HEK293T (cell line): Measurements from ENCODE around the gene NID2.

Source experiments
- CTCF ChIA-PET: fragments of 350-600 bp; formaldehyde crosslinking; extraction: SDS; loops from one replicate; lab custom pipeline; 2021; ENCODE audit warnings: antibody characterized with exemption, inconsistent platforms; lab: Yijun Ruan, JAX
- POLR2A ChIA-PET: fragments of 350-600 bp; formaldehyde crosslinking; extraction: SDS; loops from one replicate; lab custom pipeline; 2020; ENCODE audit warnings: antibody characterized with exemption, inconsistent platforms; lab: Yijun Ruan, JAX
- DNase-seq: peaks from one replicate; pipeline ENCODE4 v3.0.0; 2012; ENCODE audit warnings: mixed read lengths; ENCODE audit errors: extremely low spot score
- ARNT ChIP-seq: fragments of 450-650 bp; IDR thresholded peaks from 2 replicates; pipeline ENCODE4 v1.6.1; 2017; ENCODE audit warnings: mild to moderate bottlenecking
- BHLHE40 ChIP-seq: fragments of 450-650 bp; IDR thresholded peaks from 2 replicates; pipeline ENCODE4 v1.6.1; 2016; ENCODE audit warnings: mild to moderate bottlenecking, moderate library complexity, borderline replicate concordance
- CTBP1 ChIP-seq: fragments of 450-650 bp; IDR thresholded peaks from 2 replicates; pipeline ENCODE4 v1.6.1; 2016; ENCODE audit warnings: borderline replicate concordance
- ELF4 ChIP-seq: fragments of 450-650 bp; IDR thresholded peaks from 2 replicates; pipeline ENCODE4 v1.6.1; 2017; ENCODE audit warnings: antibody characterized with exemption
- FOXA1 ChIP-seq: fragments of 450-650 bp; IDR thresholded peaks from 2 replicates; pipeline ENCODE4 v1.6.1; 2016; ENCODE audit warnings: mild to moderate bottlenecking
- FOXK2 ChIP-seq: fragments of 450-650 bp; IDR thresholded peaks from 2 replicates; pipeline ENCODE4 v1.6.1; 2016; ENCODE audit warnings: mild to moderate bottlenecking
- FOXM1 ChIP-seq: fragments of 450-650 bp; IDR thresholded peaks from 2 replicates; pipeline ENCODE4 v1.6.1; 2017; ENCODE audit warnings: mild to moderate bottlenecking, borderline replicate concordance
- HDGF ChIP-seq: fragments of 450-650 bp; IDR thresholded peaks from 2 replicates; pipeline ENCODE4 v1.6.1; 2017; ENCODE audit warnings: antibody characterized with exemption, borderline replicate concordance
- L3MBTL2 ChIP-seq: fragments of 450-650 bp; conservative IDR thresholded peaks from 2 replicates; pipeline ENCODE4 v1.6.1; 2016; ENCODE audit warnings: mild to moderate bottlenecking
- LEF1 ChIP-seq: fragments of 450-650 bp; IDR thresholded peaks from 2 replicates; pipeline ENCODE4 v1.6.1; 2017; ENCODE audit warnings: mild to moderate bottlenecking, borderline replicate concordance
- NFRKB ChIP-seq: fragments of 450-650 bp; IDR thresholded peaks from 2 replicates; pipeline ENCODE4 v1.6.1; 2016; ENCODE audit warnings: mild to moderate bottlenecking, moderate library complexity
- SP1 ChIP-seq: fragments of 450-650 bp; IDR thresholded peaks from 2 replicates; pipeline ENCODE4 v1.6.1; 2017
- SUZ12 ChIP-seq: fragments of 450-650 bp; IDR thresholded peaks from 2 replicates; pipeline ENCODE4 v1.6.1; 2016; ENCODE audit warnings: mild to moderate bottlenecking
- TARDBP ChIP-seq: fragments of 450-650 bp; IDR thresholded peaks from 2 replicates; pipeline ENCODE4 v1.6.1; 2016
- ZNF384 ChIP-seq: fragments of 450-650 bp; IDR thresholded peaks from 2 replicates; pipeline ENCODE4 v1.6.1; 2016
- TF ChIP-seq, protein P1 (sequence below): fragments of 450-650 bp; IDR thresholded peaks from 2 replicates; pipeline ENCODE4 v1.6.1; 2016

NID2 gene

GRCh38 chr14:52080808-52081755, 12.2 kb upstream of the NID2 start:
- TF ChIP-seq, protein P1, sequence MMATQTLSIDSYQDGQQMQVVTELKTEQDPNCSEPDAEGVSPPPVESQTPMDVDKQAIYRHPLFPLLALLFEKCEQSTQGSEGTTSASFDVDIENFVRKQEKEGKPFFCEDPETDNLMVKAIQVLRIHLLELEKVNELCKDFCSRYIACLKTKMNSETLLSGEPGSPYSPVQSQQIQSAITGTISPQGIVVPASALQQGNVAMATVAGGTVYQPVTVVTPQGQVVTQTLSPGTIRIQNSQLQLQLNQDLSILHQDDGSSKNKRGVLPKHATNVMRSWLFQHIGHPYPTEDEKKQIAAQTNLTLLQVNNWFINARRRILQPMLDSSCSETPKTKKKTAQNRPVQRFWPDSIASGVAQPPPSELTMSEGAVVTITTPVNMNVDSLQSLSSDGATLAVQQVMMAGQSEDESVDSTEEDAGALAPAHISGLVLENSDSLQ = no peak
- TF ChIP-seq NFRKB = no peak
- TF ChIP-seq SUZ12 = no peak
- no peak for TF ChIP-seq ELF4
- TF ChIP-seq TARDBP = no peak
- no peak for TF ChIP-seq FOXK2
- no peak for TF ChIP-seq FOXM1
- TF ChIP-seq ARNT = no peak
- no peak for TF ChIP-seq CTBP1
- TF ChIP-seq ZNF384 = no peak
- TF ChIP-seq FOXA1 = no peak
- TF ChIP-seq SP1 = no peak
- TF ChIP-seq BHLHE40 = no peak
- TF ChIP-seq HDGF = no peak
- DNase-seq = no peak
- CTCF ChIA-PET = interaction anchor here (1.9 to 2.3 kb wide), 2 partner anchors 9 to 12 kb away, joined by 5 to 12 read pairs; partner anchors contain the start of gene NID2
- POLR2A ChIA-PET = interaction anchor here (4.5 kb wide), 1 partner anchor 12 kb away, joined by 14 read pairs; the partner anchor contains the start of gene NID2

DNA sequence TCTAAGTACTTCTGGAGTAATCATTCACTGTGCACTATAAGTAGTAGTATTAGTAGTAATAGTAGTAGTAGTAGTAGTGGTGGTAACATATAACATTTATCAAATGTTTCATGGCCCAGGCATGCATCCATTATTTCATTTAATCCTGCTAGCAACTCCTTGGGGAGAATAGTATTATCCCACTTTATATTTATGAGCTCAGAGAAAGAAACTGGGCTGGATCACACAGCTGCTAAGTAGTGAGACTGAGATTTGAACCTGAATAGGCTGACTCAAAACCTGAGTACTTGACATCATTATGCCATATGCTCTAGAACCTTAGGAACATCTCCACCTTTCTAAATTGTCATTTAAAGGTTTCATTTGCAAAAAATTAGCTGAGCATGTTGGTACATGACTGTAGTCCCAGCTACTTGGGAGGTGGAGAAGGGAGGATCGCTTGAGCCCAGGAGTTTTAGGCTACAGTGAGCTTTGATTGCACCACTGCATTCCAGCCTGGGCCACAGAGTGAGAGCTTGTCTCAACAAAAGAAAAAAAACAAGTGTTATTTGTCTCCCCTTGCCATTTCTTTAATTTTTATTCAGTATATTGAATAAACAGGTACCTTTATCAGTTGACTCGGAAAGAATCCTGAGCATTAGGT, 11.4 kb upstream of the NID2 start:
- CTCF ChIA-PET = interaction anchor here (2.3 kb wide), 1 partner anchor 9 kb away, joined by 12 read pairs; no protein-coding TSS in a partner anchor
- no peak for TF ChIP-seq HDGF
- TF ChIP-seq FOXK2 = no peak
- DNase-seq = no peak
- POLR2A ChIA-PET = interaction anchor here (4.5 kb wide), 1 partner anchor 11 kb away, joined by 14 read pairs; the partner anchor contains the start of gene NID2

GRCh38 chr14:52079239-52079959, 10.5 kb upstream of the NID2 start:
- DNase-seq = no peak
- TF ChIP-seq CTBP1 = no peak
- no peak for TF ChIP-seq HDGF
- TF ChIP-seq BHLHE40 = no peak
- no peak for TF ChIP-seq SP1
- TF ChIP-seq FOXK2 = no peak
- no peak for TF ChIP-seq FOXM1
- no peak for TF ChIP-seq TARDBP
- no peak for TF ChIP-seq NFRKB
- TF ChIP-seq ELF4 = no peak
- no peak for TF ChIP-seq ARNT
- TF ChIP-seq SUZ12 = no peak
- no peak for TF ChIP-seq LEF1
- TF ChIP-seq ZNF384 = no peak
- TF ChIP-seq FOXA1 = no peak
- TF ChIP-seq, protein P1 = no peak
- ChIA-PET CTCF (interaction anchor here (2.3 kb wide), 1 partner anchor 8 kb away, joined by 12 read pairs; no protein-coding TSS in a partner anchor), POLR2A (interaction anchor here (4.5 kb wide), 1 partner anchor 10 kb away, joined by 14 read pairs; the partner anchor contains the start of gene NID2)

DNA sequence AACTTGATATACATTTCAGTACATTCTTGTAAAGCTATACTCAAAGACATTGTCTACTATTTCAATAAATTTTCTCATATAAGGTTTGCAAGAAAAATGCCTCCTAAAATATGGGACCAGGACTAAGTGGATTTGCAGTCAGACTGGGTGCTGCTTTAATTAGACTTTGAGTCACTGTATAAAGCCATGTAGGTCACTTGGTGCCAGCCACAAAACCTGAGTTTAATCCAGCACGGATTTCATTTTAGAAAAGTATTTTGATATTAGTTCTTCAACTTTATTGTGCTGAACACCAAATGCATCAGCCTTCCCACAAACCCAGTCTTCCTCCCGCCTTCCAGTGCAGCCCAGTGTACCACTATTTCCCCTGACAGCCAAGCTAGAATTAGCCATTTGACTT, 9.9 kb upstream of the NID2 start:
- no peak for DNase-seq
- TF ChIP-seq, protein P1 = no peak
- no peak for TF ChIP-seq FOXK2
- TF ChIP-seq TARDBP = no peak
- TF ChIP-seq ARNT = no peak
- TF ChIP-seq ZNF384 = no peak
- TF ChIP-seq HDGF = no peak
- TF ChIP-seq FOXA1 = no peak
- no peak for TF ChIP-seq NFRKB
- TF ChIP-seq ELF4 = no peak
- no peak for TF ChIP-seq LEF1
- TF ChIP-seq CTBP1 = no peak
- TF ChIP-seq FOXM1 = no peak
- TF ChIP-seq BHLHE40 = no peak
- no peak for TF ChIP-seq SP1
- TF ChIP-seq L3MBTL2 = no peak
- ChIA-PET POLR2A (no interaction called here), CTCF (no interaction called here)

- no peak for TF ChIP-seq SP1
- TF ChIP-seq TARDBP = no peak
- no peak for TF ChIP-seq ARNT
- TF ChIP-seq L3MBTL2 = no peak
- no peak for TF ChIP-seq ELF4
- no peak for TF ChIP-seq HDGF
- no peak for TF ChIP-seq NFRKB
- ChIA-PET CTCF (no interaction called here), POLR2A (no interaction called here)
- no peak for DNase-seq
Observed at GRCh38 chr14:52078095-52078531, 9.3 kb upstream of the NID2 start.
